ENCODE results near the gene EEA1. TPM values are rescaled to one million over a fixed set of nuclear protein-coding genes. Genes with fewer than 3 reads are reported as not detected.

Gene EEA1
- total RNA-seq: 1 to 10 TPM; 5.9 to 7.3 TPM

- Histone ChIP-seq H3K4me1 (peaks cover 35% of the 10 kb centered on the region), H3K4me3 (peak within 1 kb of the TSS; percentile 28 to 72), H3K27ac (peak within 1 kb of the TSS; percentile 98 to 100 (median 99)), H3K9me3 (no peaks in the 10 kb centered on the region), H3K36me3 (replicated peaks in 1 of 2; ENCODE audit: insufficient read depth in 1 of 2, low read depth in 2 of 2) (no peaks in the 10 kb centered on the region), H3K27me3 (no peaks in the 10 kb centered on the region)
- intact Hi-C loops (cut with DNase I): no loop called here
- DNase-seq (peak; percentile 97 to 98 (median 98)), ATAC-seq (peak; percentile 93)
- WGBS, 2 donors: 0% methylated on average over 9 to 95 of the region's 98 CpGs
- TF ChIP-seq POLR2A (IDR thresholded peaks at IDR 0.05) (peak; percentile 96 to 98 (median 97)), CTCF (IDR thresholded peaks at IDR 0.05) (peak in 5 of 7 experiments; percentile 3 to 31 (median 14))
These were observed at the start of gene EEA1 for GRCh38 chr12:92928962-92929915. EEA1 (minus strand) TSS chr12:92929295; CDS start chr12:92929066, 229 bp downstream.

GRCh38 chr12:92978607-92979006 lies 49.5 kb upstream of the EEA1 start:
- ATAC-seq (no peak), DNase-seq (no peak)
- Histone ChIP-seq H3K9me3 (no peaks in the 10 kb centered on the region), H3K4me3 (no peak overlapping the region), H3K36me3 (replicated peaks in 1 of 2; ENCODE audit: insufficient read depth in 1 of 2, low read depth in 2 of 2) (no peaks in the 10 kb centered on the region), H3K4me1 (no peaks in the 10 kb centered on the region), H3K27ac (no peak overlapping the region), H3K27me3 (no peaks in the 10 kb centered on the region)
- TF ChIP-seq CTCF (IDR thresholded peaks at IDR 0.05): no peak
- TF ChIP-seq POLR2A (IDR thresholded peaks at IDR 0.05): no peak
- intact Hi-C loops (cut with DNase I): no loop called here
- WGBS, 2 donors: 65 to 71% methylated on average over 2 of the region's 2 CpGs

GRCh38 chr12:92977326-92977725 lies 48.2 kb upstream of the EEA1 start:
- WGBS, 2 donors: 70 to 75% methylated on average over 5 of the region's 5 CpGs
- Histone ChIP-seq H3K4me1 (no peaks in the 10 kb centered on the region), H3K4me3 (no peak overlapping the region), H3K36me3 (replicated peaks in 1 of 2; ENCODE audit: insufficient read depth in 1 of 2, low read depth in 2 of 2) (no peaks in the 10 kb centered on the region), H3K27me3 (no peaks in the 10 kb centered on the region), H3K27ac (no peak overlapping the region), H3K9me3 (no peaks in the 10 kb centered on the region)
- intact Hi-C loops (cut with DNase I): no loop called here
- DNase-seq (no peak), ATAC-seq (no peak)
- TF ChIP-seq POLR2A (IDR thresholded peaks at IDR 0.05) (no peak), CTCF (IDR thresholded peaks at IDR 0.05) (no peak)

- peaks cover 8% of the 10 kb centered on the region for H3K4me1 ChIP-seq
- intact Hi-C loops (cut with DNase I): no loop called here
- no peaks in the 10 kb centered on the region for H3K9me3 ChIP-seq
- ATAC-seq (no peak), DNase-seq (no peak)
- H3K27me3 ChIP-seq: no peaks in the 10 kb centered on the region
- no peak overlapping the region for H3K4me3 ChIP-seq
- TF ChIP-seq CTCF (IDR thresholded peaks at IDR 0.05) (no peak), POLR2A (IDR thresholded peaks at IDR 0.05) (no peak)
- 88 to 96% methylated on average over 1 of the region's 1 CpG for WGBS, 2 donors
- H3K27ac ChIP-seq: no peak overlapping the region
- H3K36me3 ChIP-seq (replicated peaks in 1 of 2; ENCODE audit: insufficient read depth in 1 of 2, low read depth in 2 of 2): no peaks in the 10 kb centered on the region
These were observed 45.7 kb upstream of the EEA1 start for GRCh38 chr12:92974759-92975158.
